ENCODE data around the gene TARM1.

TARM1 gene

DNA sequence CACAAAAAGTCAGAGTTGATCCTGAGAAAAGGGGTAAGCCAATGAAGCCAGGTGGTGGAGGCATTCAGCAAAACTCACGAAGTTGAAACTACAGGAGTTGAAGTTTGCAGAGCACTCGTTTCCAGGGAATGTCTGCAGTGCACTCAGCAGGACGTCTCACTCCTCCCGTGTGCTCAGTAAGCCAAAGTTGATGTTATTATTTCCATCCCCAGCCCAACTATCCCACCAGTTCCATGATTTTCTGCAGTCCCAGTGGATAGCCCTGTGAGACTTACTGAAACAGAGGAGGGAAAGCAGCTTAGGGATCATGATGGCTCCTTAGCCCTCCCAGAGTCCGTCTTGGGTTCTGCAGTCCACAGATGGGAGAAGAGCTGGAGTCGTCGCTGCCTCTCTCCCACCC lies at the start of gene TARM1:
Gene TARM1 (minus strand): TSS at position 334 of the 400 bp plus-strand sequence. CDS start 25 bp downstream, at position 309.
- TF ChIP-seq, protein P1, sequence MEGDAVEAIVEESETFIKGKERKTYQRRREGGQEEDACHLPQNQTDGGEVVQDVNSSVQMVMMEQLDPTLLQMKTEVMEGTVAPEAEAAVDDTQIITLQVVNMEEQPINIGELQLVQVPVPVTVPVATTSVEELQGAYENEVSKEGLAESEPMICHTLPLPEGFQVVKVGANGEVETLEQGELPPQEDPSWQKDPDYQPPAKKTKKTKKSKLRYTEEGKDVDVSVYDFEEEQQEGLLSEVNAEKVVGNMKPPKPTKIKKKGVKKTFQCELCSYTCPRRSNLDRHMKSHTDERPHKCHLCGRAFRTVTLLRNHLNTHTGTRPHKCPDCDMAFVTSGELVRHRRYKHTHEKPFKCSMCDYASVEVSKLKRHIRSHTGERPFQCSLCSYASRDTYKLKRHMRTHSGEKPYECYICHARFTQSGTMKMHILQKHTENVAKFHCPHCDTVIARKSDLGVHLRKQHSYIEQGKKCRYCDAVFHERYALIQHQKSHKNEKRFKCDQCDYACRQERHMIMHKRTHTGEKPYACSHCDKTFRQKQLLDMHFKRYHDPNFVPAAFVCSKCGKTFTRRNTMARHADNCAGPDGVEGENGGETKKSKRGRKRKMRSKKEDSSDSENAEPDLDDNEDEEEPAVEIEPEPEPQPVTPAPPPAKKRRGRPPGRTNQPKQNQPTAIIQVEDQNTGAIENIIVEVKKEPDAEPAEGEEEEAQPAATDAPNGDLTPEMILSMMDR (IDR thresholded peaks at IDR 0.05) = no peak

DNA sequence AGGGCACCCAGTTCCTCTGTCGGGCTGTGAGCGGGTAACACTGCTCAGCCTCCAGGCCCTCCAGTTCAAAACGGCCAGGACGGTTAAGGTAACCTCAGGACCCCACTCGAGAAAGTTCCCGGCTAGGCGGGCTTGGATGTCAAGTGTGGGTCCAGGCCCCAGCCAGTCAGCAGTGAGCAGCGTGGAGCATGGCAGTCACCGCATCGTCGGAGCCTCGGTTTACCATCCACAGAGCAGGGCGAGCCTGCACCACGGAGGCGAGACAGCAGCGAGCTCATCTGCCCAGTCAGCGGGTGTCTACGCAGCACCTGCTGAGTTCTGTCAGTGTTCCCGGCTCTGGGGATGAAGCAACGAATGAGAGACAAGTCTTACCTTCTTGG lies 48.4 kb upstream of the TARM1 start:
- TF ChIP-seq, protein P1 (IDR thresholded peaks at IDR 0.05) = no peak

DNA sequence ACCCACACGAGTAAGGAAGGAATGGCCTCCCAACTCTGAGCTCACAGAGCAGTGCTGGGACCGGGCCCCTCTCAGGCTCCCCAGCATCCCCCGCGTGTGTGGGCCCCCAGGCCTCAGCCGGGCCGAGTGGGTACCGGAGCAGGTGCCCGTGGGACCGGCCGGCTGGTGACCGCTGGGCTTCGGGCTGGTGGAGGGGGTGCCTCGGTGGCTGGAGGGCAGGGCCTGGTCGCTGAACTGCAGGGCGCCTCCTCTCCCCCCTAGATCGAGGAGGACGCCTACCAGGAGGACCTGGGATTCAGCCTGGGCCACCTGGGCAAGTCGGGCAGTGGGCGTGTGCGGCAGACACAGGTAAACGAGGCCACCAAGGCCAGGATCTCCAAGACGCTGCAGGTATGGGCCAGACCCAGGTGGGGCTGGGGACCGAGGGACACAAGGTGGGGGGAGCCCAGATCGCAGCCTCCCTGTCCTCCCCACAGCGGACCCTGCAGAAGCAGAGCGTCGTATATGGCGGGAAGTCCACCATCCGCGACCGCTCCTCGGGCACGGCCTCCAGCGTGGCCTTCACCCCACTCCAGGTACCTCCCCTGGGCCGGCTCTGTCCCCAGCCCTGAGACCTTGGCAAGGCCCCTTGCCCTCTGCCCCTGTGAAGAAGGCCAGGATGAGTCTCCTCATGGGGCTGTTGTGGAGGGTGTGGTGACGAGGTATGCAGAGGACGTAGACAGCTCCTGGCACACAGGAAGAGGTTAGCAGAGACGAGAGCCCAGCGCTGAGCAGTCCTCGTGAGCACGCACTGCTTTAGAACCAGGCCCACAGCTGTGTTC lies 47.8 kb upstream of the TARM1 start:
- TF ChIP-seq, protein P1 (IDR thresholded peaks at IDR 0.05) = no peak

DNA sequence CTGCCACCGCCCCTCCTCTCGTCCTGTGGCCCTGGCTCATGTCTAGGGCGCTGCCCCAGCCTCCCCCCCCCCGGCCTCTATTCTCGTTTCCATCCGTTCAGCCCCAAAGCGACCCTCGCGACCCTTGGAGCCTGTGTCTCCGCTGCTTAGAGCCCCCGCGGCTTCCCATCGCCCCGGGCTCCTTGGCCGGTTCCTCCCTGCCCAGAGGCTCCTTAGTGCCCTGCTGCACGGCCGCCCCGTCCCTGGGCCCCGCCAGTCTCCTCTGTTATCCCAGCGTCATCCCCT lies 47.2 kb upstream of the TARM1 start:
- TF ChIP-seq, protein P1 (IDR thresholded peaks at IDR 0.05) = no peak

DNA sequence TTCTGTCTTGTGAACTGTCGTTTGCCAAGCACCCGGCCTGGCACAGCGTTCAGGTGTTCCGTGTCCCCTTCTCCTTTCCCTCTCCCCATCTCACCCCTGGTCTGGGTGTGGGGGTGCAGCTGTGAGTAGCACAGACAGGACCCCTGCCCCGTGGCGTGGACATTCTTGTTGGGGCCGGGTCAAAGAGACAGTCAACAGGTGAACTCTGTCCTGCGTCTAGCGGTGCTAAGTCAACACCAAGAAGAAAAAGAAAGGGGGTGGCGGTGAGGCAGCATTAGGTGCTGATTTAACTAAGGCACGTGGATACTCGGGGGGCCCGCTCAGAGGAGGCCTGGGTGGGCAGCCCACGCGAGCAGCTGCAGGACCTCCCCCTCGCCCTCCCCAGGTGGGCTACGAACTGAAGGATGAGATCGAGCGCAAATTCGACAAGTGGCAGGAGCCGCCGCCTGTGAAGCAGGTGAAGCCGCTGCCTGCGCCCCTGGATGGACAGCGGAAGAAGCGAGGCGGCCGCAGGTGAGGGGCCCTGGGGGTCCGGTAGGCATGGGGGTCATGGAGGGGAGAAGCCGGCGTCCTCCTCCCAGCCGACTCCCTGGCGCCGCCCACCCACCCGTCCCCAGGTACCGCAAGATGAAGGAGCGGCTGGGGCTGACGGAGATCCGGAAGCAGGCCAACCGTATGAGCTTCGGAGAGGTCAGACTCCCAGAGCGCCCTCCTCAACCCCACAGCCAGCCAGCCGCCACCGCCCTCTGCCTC lies 46.7 kb upstream of the TARM1 start:
- TF ChIP-seq, protein P1 (IDR thresholded peaks at IDR 0.05) = no peak

DNA sequence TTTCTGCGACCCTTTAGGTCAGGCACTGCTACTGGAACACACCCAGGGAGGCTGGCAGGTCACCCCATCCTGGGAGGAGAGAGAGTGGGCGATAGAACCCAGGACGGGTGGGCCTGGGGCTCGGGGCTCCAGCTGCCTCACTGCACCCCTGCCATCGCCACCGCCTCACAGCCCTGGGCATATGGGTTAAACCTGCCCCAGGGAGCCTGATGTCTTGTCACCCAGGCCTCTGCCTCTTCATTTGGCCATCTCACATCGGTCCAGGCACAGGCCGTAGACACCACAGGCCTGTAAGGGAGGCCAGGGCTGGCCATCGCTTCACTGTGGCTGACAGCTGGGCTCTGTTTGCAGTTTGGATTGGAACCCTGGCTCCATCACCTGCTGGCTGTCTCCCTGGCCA lies 44.5 kb upstream of the TARM1 start:
- TF ChIP-seq, protein P1 (IDR thresholded peaks at IDR 0.05) = no peak

DNA sequence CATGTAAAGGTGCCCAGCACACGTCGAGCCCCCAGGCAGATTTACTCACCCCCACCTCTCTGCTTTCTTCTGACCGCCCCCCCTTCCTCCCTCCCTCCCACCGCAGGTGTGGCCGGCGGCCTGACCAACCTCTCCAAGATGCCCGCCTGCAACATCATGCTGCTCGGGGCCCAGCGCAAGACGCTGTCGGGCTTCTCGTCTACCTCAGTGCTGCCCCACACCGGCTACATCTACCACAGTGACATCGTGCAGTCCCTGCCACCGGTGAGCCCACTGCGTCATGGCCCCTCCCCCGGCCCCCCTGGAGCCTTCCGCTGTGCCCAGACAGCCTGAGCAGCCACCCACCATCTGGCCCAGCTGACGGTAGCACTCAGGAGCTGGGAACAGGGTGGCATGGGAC lies 43.2 kb upstream of the TARM1 start:
- TF ChIP-seq, protein P1 (IDR thresholded peaks at IDR 0.05) = no peak
